Fibroblast of the aortic adventitia (primary cell): ENCODE results near the gene L3MBTL4. TPM values are rescaled to one million over a fixed set of nuclear protein-coding genes. Genes with fewer than 3 reads are reported as not detected.

Source experiments
- DNase-seq: peaks from one replicate; pipeline ENCODE4 v3.0.0-alpha.2; 2010; ENCODE audit warnings: low read depth
- H3K4me3 ChIP-seq: 2 replicates; pipeline ENCODE4 v1.5.1; 2011; ENCODE audit warnings: low read depth, mild to moderate bottlenecking, control low read depth, low read length, moderate library complexity
- CTCF ChIP-seq: IDR thresholded peaks from 2 replicates; pipeline ENCODE4 v1.5.1; 2011; ENCODE audit warnings: mild to moderate bottlenecking, low read length, control low read depth, inconsistent platforms; ENCODE audit not compliant: insufficient read depth
- total RNA-seq: library from RNA; depleted of rRNA; stranded (reverse); fragments of >200 nt; gene quantifications from 2 replicates; pipeline ENCODE4 v1.2.3, GENCODE V29; 2012; ENCODE audit warnings: low replicate concordance

Gene L3MBTL4
- total RNA-seq, 1 donor: not detected

- TF ChIP-seq CTCF: no peak
- H3K4me3 ChIP-seq: no peak overlapping the region
- DNase-seq: no peak
Measured at GRCh38 chr18:5942591-5942990, 472.1 kb downstream of the L3MBTL4 start.

- DNase-seq: no peak
- TF ChIP-seq CTCF: no peak
- no peak overlapping the region for H3K4me3 ChIP-seq
Measured at GRCh38 chr18:5941890-5942289, 472.8 kb downstream of the L3MBTL4 start.

GRCh38 chr18:5939801-5940667, 474.7 kb downstream of the L3MBTL4 start:
- no peak for TF ChIP-seq CTCF
- no peak overlapping the region for H3K4me3 ChIP-seq
- no peak for DNase-seq

- no peak overlapping the region for H3K4me3 ChIP-seq
- no peak for TF ChIP-seq CTCF
- no peak for DNase-seq
Measured at GRCh38 chr18:5937795-5938194, 476.9 kb downstream of the L3MBTL4 start.

GRCh38 chr18:5937121-5937520, 477.6 kb downstream of the L3MBTL4 start:
- H3K4me3 ChIP-seq: no peak overlapping the region
- no peak for TF ChIP-seq CTCF
- no peak for DNase-seq

GRCh38 chr18:5930789-5931188, 483.9 kb downstream of the L3MBTL4 start:
- no peak for TF ChIP-seq CTCF
- DNase-seq: no peak
- no peak overlapping the region for H3K4me3 ChIP-seq
